GM12878 (cell line): ENCODE results near the gene RAPH1. TPM values are rescaled to one million over a fixed set of nuclear protein-coding genes. Genes with fewer than 3 reads are reported as not detected.
"Not testable (repeated sequence)": the region's sequence is repeated elsewhere in the genome, so short reads cannot be mapped to it uniquely, and the experiment has no call there.

ENCODE experiments used
- ATAC-seq: fragments of 200-7000 bp; cut with Tn5 transposase; 3 replicates; pipeline ENCODE4 v1.9.1; 2020; ENCODE audit warnings: mild to moderate bottlenecking, moderate library complexity
- BruUV-seq: library from RNA; stranded (reverse); fragments of 400-500 nt; replicated peaks from 2 replicates; lab custom pipeline; 2021; lab: Mats Ljungman, UMichigan
- CTCF ChIA-PET: fragments of 300-600 bp; sonication (Branson Sonifier 250); formaldehyde crosslinking; extraction: SDS; loops from one replicate; lab custom pipeline; 2021; ENCODE audit warnings: inconsistent platforms; lab: Yijun Ruan, JAX
- POLR2A ChIA-PET: fragments of 350-600 bp; formaldehyde crosslinking; extraction: SDS; loops from one replicate; lab custom pipeline; 2021; ENCODE audit warnings: inconsistent platforms; lab: Charles Lee
- RAD21 ChIA-PET: fragments of 300-600 bp; sonication (Branson Sonifier 250); formaldehyde crosslinking; loops from one replicate; lab custom pipeline; 2023; ENCODE audit warnings: antibody characterized with exemption; ENCODE audit not compliant: unreplicated experiment; lab: Charles Lee
- SMC1A ChIA-PET: fragments of 300-600 bp; sonication (Branson Sonifier 250); formaldehyde crosslinking; loops from one replicate; lab custom pipeline; 2023; ENCODE audit not compliant: unreplicated experiment, uncharacterized antibody; lab: Charles Lee
- DNase-seq: peaks from one replicate; pipeline ENCODE4 v3.0.0-alpha.2; 2011; ENCODE audit warnings: low read depth, low spot score
- FAIRE-seq: peaks from 3 replicates; lab custom pipeline; 2011; peaks lifted over from hg19 to GRCh38; lab: Jason Lieb, UNC
- H2AFZ ChIP-seq: 2 replicates; pipeline ENCODE4 v1.6.0; 2011; ENCODE audit warnings: low read depth, low read length, control low read depth; ENCODE audit not compliant: control insufficient read depth
- H3K27ac ChIP-seq: 2 replicates; pipeline ENCODE4 v1.5.1; 2011; ENCODE audit warnings: control low read depth; ENCODE audit not compliant: control insufficient read depth, insufficient read depth
- H3K27me3 ChIP-seq, 2 experiments: replicated peaks in 1 of 2; 2 replicates each; pipeline versions ENCODE4 v1.6.0 to v1.6.1; 2011; ENCODE audit warnings: low read length in 1 of 2; ENCODE audit not compliant: control insufficient read depth in 2 of 2, insufficient read depth in 2 of 2
- H3K36me3 ChIP-seq, 2 experiments: 2 replicates each; pipeline ENCODE4 v1.5.1; 2011; ENCODE audit warnings: low read length in 1 of 2; ENCODE audit not compliant: control insufficient read depth in 2 of 2, insufficient read depth in 2 of 2
- H3K4me1 ChIP-seq: 2 replicates; pipeline ENCODE4 v1.6.1; 2011; ENCODE audit warnings: mild to moderate bottlenecking, low read length, moderate library complexity, mixed read lengths; ENCODE audit not compliant: control insufficient read depth, insufficient read depth
- H3K4me2 ChIP-seq: 2 replicates; pipeline ENCODE4 v1.6.0; 2011; ENCODE audit warnings: control low read depth; ENCODE audit not compliant: control insufficient read depth, insufficient read depth
- H3K4me3 ChIP-seq: fragments of 200-600 bp; sonication (generic); 2 replicates; pipeline ENCODE4 v1.5.1; 2016
- H3K79me2 ChIP-seq: 2 replicates; pipeline ENCODE4 v1.6.0; 2011; ENCODE audit warnings: low read length; ENCODE audit not compliant: control insufficient read depth, insufficient read depth
- H3K9ac ChIP-seq: 2 replicates; pipeline ENCODE4 v1.8.0; 2011; ENCODE audit warnings: low read length, control low read depth, mixed read lengths; ENCODE audit not compliant: control insufficient read depth, insufficient read depth
- H3K9me3 ChIP-seq: replicated peaks from 3 replicates; pipeline ENCODE4 v1.5.1; 2011; ENCODE audit warnings: mild to moderate bottlenecking, low read length; ENCODE audit not compliant: control insufficient read depth, insufficient read depth
- H4K20me1 ChIP-seq: 2 replicates; pipeline ENCODE4 v1.6.0; 2011; ENCODE audit not compliant: control insufficient read depth, insufficient read depth
- ATF2 ChIP-seq: IDR thresholded peaks from 2 replicates; pipeline ENCODE4 v1.6.1; 2012; ENCODE audit warnings: low read length, inconsistent platforms
- BRCA1 ChIP-seq: IDR thresholded peaks from 2 replicates; pipeline ENCODE4 v1.6.1; 2011; ENCODE audit warnings: low read depth, low read length, improper control_type of control experiment
- E2F8 ChIP-seq: fragments of 450-650 bp; IDR thresholded peaks from 2 replicates; pipeline ENCODE4 v1.6.1; 2018; ENCODE audit warnings: mild to moderate bottlenecking, low read depth, moderate library complexity; ENCODE audit not compliant: partially characterized antibody
- HCFC1 ChIP-seq: fragments of 150-350 bp; IDR thresholded peaks from 2 replicates; pipeline ENCODE4 v1.6.1; 2014; ENCODE audit warnings: low read length
- JUND ChIP-seq: IDR thresholded peaks from 2 replicates; pipeline ENCODE4 v1.6.1; 2012; ENCODE audit warnings: low read depth, mild to moderate bottlenecking, low read length, improper control_type of control experiment, moderate library complexity
- PML ChIP-seq: IDR thresholded peaks from 2 replicates; pipeline ENCODE4 v1.6.1; 2012; ENCODE audit warnings: low read length, inconsistent platforms
- RUNX3 ChIP-seq: IDR thresholded peaks from 2 replicates; pipeline ENCODE4 v1.6.1; 2012; ENCODE audit warnings: low read length, inconsistent platforms
- SMARCA5 ChIP-seq: fragments of 450-650 bp; IDR thresholded peaks from 2 replicates; pipeline ENCODE4 v1.6.1; 2017; ENCODE audit warnings: mild to moderate bottlenecking
- SPI1 ChIP-seq: IDR thresholded peaks from 2 replicates; pipeline ENCODE4 v1.6.1; 2011; ENCODE audit warnings: low read depth, mild to moderate bottlenecking, low read length, moderate library complexity, borderline replicate concordance; ENCODE audit not compliant: insufficient read depth
- ZNF622 ChIP-seq: fragments of 450-650 bp; IDR thresholded peaks from 2 replicates; pipeline ENCODE4 v1.6.1; 2017; ENCODE audit warnings: mild to moderate bottlenecking, inconsistent platforms
- ZZZ3 ChIP-seq: IDR thresholded peaks from 2 replicates; pipeline ENCODE4 v1.6.1; 2011; ENCODE audit warnings: low read depth; ENCODE audit not compliant: control insufficient read depth, insufficient read length
- WGBS: methylation state at CpG from one replicate; pipeline ENCODE4 v1.1.6; 2016; ENCODE audit warnings: low lambda C conversion rate; ENCODE audit not compliant: insufficient replicate concordance, insufficient coverage; ENCODE audit errors: missing lambda C conversion rate; 5-methylcytosine and 5-hydroxymethylcytosine counted together
- in situ Hi-C: fragments of 300-500 bp; cut with MboI; formaldehyde crosslinking; loops from 9 replicates; pipeline ENCODE4 v1.14.3; 2018; ENCODE audit warnings: mixed read lengths
- intact Hi-C: fragments of 100-400 bp; cut with micrococcal nuclease; formaldehyde crosslinking; loops from one replicate; pipeline ENCODE4 v1.14.2; 2022; ENCODE audit not compliant: unreplicated experiment
- polyA plus RNA-seq, 11 experiments: library from polyadenylated mRNA; depleted of rRNA in 4 of 11; unstranded in 6 of 11; stranded (reverse) in 5 of 11; fragments of >200 nt; fragmentation: Nextera tagmentation in 4 of 11; fragmentation: Illumina TruSeq in 1 of 11; extraction: Ambion mirVana in 4 of 11; extraction: Trizol in 1 of 11; gene quantifications; 1 replicate in 1 of 11; 2 replicates in 10 of 11; pipeline versions ENCODE4 v1.2.1 to v1.2.3, GENCODE V29; 2011 to 2016; ENCODE audit warnings: inconsistent platforms in 2 of 11, missing spikeins in 2 of 11, low read depth in 1 of 11
- total RNA-seq, 4 experiments: library from RNA; depleted of rRNA in 3 of 4; stranded (reverse); fragments of >200 nt in 3 of 4; fragmentation: Illumina TruSeq in 1 of 4; extraction: Trizol in 1 of 4; gene quantifications; 2 replicates each; pipeline versions ENCODE4 v1.2.1 to v1.2.3, GENCODE V29; 2013 to 2021

RAPH1 gene
- total and polyA plus RNA-seq, 10 of the 15 experiments (the other 5 are each of a cell fraction or from before 2014, with no cell fraction given), result 0.09 to 0.90 (median 0.21) TPM; not detected in 7

GRCh38 chr2:203510256-203510940, 24.7 kb downstream of the RAPH1 start:
- TF ChIP-seq ATF2, result no peak
- no peak for TF ChIP-seq ZZZ3
- TF ChIP-seq JUND, result no peak
- no peak for TF ChIP-seq ZNF622
- TF ChIP-seq E2F8, result no peak
- no peak for TF ChIP-seq BRCA1
- no peak for TF ChIP-seq SMARCA5
- TF ChIP-seq HCFC1, result no peak
- TF ChIP-seq RUNX3, result no peak
- TF ChIP-seq SPI1, result no peak
- no peak for TF ChIP-seq PML
- SMC1A ChIA-PET, result interaction anchor here (0.6 kb wide), 1 partner anchor 488 kb away, joined by 4 read pairs; no protein-coding TSS in a partner anchor
- no peaks in the 10 kb centered on the region for H3K79me2 ChIP-seq
- BruUV-seq, result no TSS peak
- POLR2A ChIA-PET, result no interaction called here
- no peaks in the 10 kb centered on the region for H3K36me3 ChIP-seq
- H3K4me1 ChIP-seq, result no peaks in the 10 kb centered on the region
- ATAC-seq (no peak), DNase-seq (no peak), FAIRE-seq (no peak)
- H3K27ac ChIP-seq, result no peak overlapping the region
- WGBS, result 39% methylated on average over 2 of the region's 2 CpGs
- no peak overlapping the region for H2AFZ ChIP-seq
- H3K9ac ChIP-seq, result no peak overlapping the region
- no peak overlapping the region for H3K4me2 ChIP-seq
- H3K9me3 ChIP-seq, result no peaks in the 10 kb centered on the region
- intact Hi-C loops (no loop called here), in situ Hi-C loops (no loop called here)
- no peaks in the 10 kb centered on the region for H3K27me3 ChIP-seq
- no peak overlapping the region for H3K4me3 ChIP-seq
- CTCF ChIA-PET, result interaction anchor here (1.5 kb wide), 1 partner anchor 304 kb away, joined by 4 read pairs; no protein-coding TSS in a partner anchor
- RAD21 ChIA-PET, result no interaction called here
- H4K20me1 ChIP-seq, result no peaks in the 10 kb centered on the region

- in situ Hi-C loops, result not testable (repeated sequence)
These were observed 31.6 kb downstream of the RAPH1 start for GRCh38 chr2:203503460-203503859.

More at GRCh38 chr2:203503460-203503859, 31.6 kb downstream of the RAPH1 start:
- 61% methylated on average over 1 of the region's 1 CpG for WGBS
- H3K27me3 ChIP-seq, DNase-seq, ATAC-seq, H3K9ac ChIP-seq, H3K9me3 ChIP-seq, H4K20me1 ChIP-seq, RAD21 ChIA-PET, BruUV-seq, H3K79me2 ChIP-seq, SMC1A ChIA-PET, H3K4me1 ChIP-seq, H3K4me2 ChIP-seq, POLR2A ChIA-PET, H3K4me3 ChIP-seq, H3K36me3 ChIP-seq, intact Hi-C loops, FAIRE-seq, H2AFZ ChIP-seq, H3K27ac ChIP-seq: not testable (repeated sequence)
- CTCF ChIA-PET, result interaction anchor here (0.7 kb wide), 1 partner anchor 695 kb away, joined by 3 read pairs; no protein-coding TSS in a partner anchor
